Measurements from ENCODE around the gene LPO.

DNA sequence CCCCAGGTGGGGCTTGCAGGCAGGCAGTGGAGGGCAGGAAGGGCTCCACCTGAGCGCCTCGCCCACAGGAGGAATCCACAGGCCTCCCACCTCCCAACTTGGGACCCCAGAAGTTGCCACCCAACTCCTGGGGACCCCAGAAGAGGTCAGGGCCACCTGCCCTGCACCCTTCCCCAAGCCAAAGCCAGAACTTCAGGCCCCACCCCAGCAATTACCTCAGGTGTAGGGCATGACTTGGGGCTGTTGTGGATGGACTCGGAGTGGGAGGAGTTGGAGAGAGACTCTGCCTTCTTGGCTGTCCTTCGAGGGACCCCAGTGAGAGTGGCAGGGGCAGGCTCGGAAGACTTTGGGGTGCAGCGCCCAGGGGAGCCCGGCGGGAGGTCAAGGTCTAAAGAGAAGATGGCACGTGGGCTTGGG, 79.7 kb downstream of the LPO start:
- TF ChIP-seq, protein P1, sequence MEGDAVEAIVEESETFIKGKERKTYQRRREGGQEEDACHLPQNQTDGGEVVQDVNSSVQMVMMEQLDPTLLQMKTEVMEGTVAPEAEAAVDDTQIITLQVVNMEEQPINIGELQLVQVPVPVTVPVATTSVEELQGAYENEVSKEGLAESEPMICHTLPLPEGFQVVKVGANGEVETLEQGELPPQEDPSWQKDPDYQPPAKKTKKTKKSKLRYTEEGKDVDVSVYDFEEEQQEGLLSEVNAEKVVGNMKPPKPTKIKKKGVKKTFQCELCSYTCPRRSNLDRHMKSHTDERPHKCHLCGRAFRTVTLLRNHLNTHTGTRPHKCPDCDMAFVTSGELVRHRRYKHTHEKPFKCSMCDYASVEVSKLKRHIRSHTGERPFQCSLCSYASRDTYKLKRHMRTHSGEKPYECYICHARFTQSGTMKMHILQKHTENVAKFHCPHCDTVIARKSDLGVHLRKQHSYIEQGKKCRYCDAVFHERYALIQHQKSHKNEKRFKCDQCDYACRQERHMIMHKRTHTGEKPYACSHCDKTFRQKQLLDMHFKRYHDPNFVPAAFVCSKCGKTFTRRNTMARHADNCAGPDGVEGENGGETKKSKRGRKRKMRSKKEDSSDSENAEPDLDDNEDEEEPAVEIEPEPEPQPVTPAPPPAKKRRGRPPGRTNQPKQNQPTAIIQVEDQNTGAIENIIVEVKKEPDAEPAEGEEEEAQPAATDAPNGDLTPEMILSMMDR (IDR thresholded peaks at IDR 0.05): no peak
- TF ChIP-seq POLR2AphosphoS5 (IDR thresholded peaks at IDR 0.05; ENCODE audit: low read depth, low read length) (no peak), SIN3A (IDR thresholded peaks at IDR 0.05; ENCODE audit: borderline replicate concordance, insufficient read depth, low read depth, low read length) (no peak), TCF7L2 (IDR thresholded peaks at IDR 0.05; ENCODE audit: low read depth, low read length) (no peak)
- TF ChIP-seq, protein P2, sequence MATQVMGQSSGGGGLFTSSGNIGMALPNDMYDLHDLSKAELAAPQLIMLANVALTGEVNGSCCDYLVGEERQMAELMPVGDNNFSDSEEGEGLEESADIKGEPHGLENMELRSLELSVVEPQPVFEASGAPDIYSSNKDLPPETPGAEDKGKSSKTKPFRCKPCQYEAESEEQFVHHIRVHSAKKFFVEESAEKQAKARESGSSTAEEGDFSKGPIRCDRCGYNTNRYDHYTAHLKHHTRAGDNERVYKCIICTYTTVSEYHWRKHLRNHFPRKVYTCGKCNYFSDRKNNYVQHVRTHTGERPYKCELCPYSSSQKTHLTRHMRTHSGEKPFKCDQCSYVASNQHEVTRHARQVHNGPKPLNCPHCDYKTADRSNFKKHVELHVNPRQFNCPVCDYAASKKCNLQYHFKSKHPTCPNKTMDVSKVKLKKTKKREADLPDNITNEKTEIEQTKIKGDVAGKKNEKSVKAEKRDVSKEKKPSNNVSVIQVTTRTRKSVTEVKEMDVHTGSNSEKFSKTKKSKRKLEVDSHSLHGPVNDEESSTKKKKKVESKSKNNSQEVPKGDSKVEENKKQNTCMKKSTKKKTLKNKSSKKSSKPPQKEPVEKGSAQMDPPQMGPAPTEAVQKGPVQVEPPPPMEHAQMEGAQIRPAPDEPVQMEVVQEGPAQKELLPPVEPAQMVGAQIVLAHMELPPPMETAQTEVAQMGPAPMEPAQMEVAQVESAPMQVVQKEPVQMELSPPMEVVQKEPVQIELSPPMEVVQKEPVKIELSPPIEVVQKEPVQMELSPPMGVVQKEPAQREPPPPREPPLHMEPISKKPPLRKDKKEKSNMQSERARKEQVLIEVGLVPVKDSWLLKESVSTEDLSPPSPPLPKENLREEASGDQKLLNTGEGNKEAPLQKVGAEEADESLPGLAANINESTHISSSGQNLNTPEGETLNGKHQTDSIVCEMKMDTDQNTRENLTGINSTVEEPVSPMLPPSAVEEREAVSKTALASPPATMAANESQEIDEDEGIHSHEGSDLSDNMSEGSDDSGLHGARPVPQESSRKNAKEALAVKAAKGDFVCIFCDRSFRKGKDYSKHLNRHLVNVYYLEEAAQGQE (IDR thresholded peaks at IDR 0.05; ENCODE audit: insufficient read depth in 1 of 2, low read depth in 2 of 2, low read length in 1 of 2): no peak

All from Panc1 (cell line).